GM13976 (cell line): ENCODE measurements around the gene SRBD1.

Experiments
- DNase-seq: peaks from one replicate; pipeline ENCODE4 v3.0.0; 2012; ENCODE audit warnings: low spot score
- CTCF ChIP-seq: IDR thresholded peaks from 2 replicates; pipeline ENCODE4 v1.5.1; 2012; ENCODE audit warnings: borderline replicate concordance, mild to moderate bottlenecking; ENCODE audit not compliant: insufficient read depth; ENCODE audit errors: extremely low read depth, missing control alignments, control extremely low read depth
- in situ Hi-C: fragments of 300-500 bp; cut with MboI; formaldehyde crosslinking; loops from one replicate; pipeline ENCODE4 v1.12.0; 2022; ENCODE audit warnings: low sequenced_read_pairs, mixed read lengths, inconsistent platforms; ENCODE audit not compliant: unreplicated experiment

SRBD1 gene

GRCh38 chr2:45567288-45567963, 43.6 kb downstream of the SRBD1 start:
- in situ Hi-C loops, result no loop called here
- no peak for TF ChIP-seq CTCF
- DNase-seq, result no peak

GRCh38 chr2:45559436-45559835, 51.6 kb downstream of the SRBD1 start:
- no peak for DNase-seq

GRCh38 chr2:45554742-45555140, 56.3 kb downstream of the SRBD1 start:
- no peak for TF ChIP-seq CTCF
- in situ Hi-C loops, result no loop called here
- no peak for DNase-seq

More at GRCh38 chr2:45559436-45559835, 51.6 kb downstream of the SRBD1 start:
- no peak for TF ChIP-seq CTCF
- in situ Hi-C loops, result no loop called here

- in situ Hi-C loops, result no loop called here
- no peak for TF ChIP-seq CTCF
- no peak for DNase-seq
These were observed 56.9 kb downstream of the SRBD1 start for GRCh38 chr2:45554073-45554741.

GRCh38 chr2:45551862-45552261, 59.2 kb downstream of the SRBD1 start:
- no peak for DNase-seq
- in situ Hi-C loops, result no loop called here
- no peak for TF ChIP-seq CTCF

GRCh38 chr2:45545943-45546342, 65.1 kb downstream of the SRBD1 start:
- no peak for DNase-seq
- in situ Hi-C loops, result no loop called here
- no peak for TF ChIP-seq CTCF

- DNase-seq, result no peak
- no peak for TF ChIP-seq CTCF
- in situ Hi-C loops, result no loop called here
These were observed 67.8 kb downstream of the SRBD1 start for GRCh38 chr2:45543257-45543656.
